ENCODE measurements around the gene TMEM186.
"Not testable (repeated sequence)": the region's sequence is repeated elsewhere in the genome, so short reads cannot be mapped to it uniquely, and the experiment has no call there.

Gene TMEM186, protein sequence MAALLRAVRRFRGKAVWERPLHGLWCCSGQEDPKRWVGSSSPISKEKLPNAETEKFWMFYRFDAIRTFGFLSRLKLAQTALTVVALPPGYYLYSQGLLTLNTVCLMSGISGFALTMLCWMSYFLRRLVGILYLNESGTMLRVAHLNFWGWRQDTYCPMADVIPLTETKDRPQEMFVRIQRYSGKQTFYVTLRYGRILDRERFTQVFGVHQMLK

DNA sequence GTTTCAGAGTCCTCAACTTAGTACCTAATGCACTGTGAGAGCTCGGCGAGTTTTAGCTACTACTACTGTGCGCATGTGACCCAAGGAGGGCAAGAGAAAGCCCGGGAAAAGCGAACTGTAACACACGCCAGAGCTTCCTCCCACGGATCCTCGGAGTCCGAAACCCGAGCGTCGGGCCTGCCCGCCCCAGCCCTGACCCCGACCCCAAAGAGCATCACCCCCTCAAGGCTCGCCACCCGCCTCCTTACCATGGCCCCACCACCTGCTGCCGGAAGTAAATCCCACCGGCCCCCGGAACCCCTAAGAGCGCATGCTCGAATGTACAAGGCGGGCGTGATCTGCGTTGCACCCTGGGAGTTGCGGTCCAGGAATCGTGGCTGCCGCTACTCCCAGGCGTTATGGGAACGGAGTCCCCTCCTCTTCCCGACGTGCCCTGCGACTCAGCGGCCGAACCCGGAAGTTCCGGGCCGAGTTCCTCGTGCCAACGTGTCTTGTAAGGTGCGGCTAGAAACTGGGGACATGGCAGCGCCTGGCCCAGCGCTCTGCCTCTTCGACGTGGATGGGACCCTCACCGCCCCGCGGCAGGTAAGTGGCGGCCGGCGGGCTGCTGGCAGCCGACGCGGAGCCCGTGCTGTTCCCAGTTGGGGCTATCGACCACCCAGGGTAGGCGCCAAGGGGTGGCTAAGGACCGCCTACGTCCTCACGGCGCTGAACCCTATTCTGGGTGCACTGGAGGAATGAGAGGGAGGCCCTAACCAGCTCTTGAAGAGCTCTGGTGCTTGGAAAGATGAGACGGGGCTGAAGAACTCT is at the start of gene TMEM186, which contains the start of gene PMM2:
TMEM186 (minus strand) TSS at position 276 of the 810 bp plus-strand sequence; CDS start at position 251, 25 bp downstream.
PMM2 (plus strand) TSS at position 476 of the 810 bp plus-strand sequence; CDS start at position 520, 44 bp downstream.
- DNase-seq: peak; percentile 98

DNA sequence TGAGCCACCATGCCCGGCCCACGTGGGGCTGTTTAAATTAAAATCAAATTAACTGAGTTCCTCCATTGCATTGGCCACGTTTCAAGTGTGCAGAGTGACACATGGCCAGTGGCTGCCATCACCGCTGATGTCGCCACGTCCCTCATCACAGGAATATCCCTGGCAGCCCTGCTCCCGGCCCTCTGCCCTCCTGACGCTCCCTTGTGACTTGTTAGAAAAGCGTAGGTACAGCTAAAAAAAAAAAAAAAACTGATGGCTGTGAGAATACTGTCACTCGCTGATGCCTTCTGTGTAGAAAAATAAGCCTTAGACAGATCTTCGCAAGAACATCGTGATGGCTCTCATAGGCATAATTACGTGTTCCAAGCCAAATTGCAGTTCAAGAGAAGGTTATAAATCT is 49.7 kb upstream of the TMEM186 start:
- no peak for DNase-seq

GRCh38 chr16:8846401-8846932 is 49.0 kb upstream of the TMEM186 start:
- DNase-seq: no peak

- DNase-seq: no peak
These were observed 48.4 kb upstream of the TMEM186 start for GRCh38 chr16:8845699-8846298.

DNA sequence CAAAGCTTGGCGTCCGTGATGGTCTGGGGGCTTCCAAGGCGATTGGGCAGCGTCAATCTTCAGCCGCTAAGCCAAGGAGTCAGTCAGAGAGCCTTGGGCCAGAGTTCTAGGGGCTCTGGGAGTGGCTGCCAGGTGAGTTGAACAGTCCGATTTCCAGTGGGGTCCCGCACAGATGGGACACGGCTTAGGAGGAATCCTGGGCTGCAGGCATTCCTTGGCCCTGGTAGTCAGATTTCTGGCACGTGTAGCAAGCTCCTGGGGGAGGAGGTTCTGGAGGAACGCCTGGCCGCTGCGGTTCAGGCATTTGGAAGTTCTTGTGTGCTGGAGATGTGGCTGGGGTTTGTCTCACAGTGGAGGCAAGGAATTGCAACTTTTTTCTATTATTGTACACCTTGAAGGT is 45.9 kb upstream of the TMEM186 start:
- DNase-seq: not testable (repeated sequence)

DNA sequence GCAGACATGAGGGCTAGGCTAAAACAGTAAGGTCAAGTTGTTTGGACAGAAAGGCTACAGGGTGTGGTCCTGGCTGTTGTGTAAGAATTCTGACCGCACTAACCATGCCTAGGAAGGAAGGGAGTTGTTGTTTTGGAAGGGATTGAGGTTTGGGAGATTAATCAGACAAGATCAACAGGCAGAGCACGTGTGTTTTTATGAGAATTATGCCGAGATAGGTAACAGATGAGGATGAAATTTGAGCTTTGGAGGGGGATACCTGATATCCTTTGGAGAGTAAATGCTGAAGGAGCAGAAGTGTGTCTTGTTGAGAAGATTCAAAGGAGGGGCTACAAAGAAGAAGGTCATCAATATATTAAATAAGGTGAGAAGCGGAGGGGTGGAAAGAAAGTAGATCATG is 44.6 kb upstream of the TMEM186 start:
- DNase-seq: not testable (repeated sequence)

- DNase-seq: not testable (repeated sequence)
These were observed 40.2 kb upstream of the TMEM186 start for GRCh38 chr16:8837594-8837993.

- DNase-seq: not testable (repeated sequence)
These were observed 39.4 kb upstream of the TMEM186 start for GRCh38 chr16:8836797-8837196.

- DNase-seq: no peak
These were observed 35.3 kb upstream of the TMEM186 start for GRCh38 chr16:8832717-8833105.

- DNase-seq: no peak
These were observed 34.7 kb upstream of the TMEM186 start for GRCh38 chr16:8831871-8832716.

GRCh38 chr16:8831450-8831849 is 34.0 kb upstream of the TMEM186 start:
- no peak for DNase-seq

DNA sequence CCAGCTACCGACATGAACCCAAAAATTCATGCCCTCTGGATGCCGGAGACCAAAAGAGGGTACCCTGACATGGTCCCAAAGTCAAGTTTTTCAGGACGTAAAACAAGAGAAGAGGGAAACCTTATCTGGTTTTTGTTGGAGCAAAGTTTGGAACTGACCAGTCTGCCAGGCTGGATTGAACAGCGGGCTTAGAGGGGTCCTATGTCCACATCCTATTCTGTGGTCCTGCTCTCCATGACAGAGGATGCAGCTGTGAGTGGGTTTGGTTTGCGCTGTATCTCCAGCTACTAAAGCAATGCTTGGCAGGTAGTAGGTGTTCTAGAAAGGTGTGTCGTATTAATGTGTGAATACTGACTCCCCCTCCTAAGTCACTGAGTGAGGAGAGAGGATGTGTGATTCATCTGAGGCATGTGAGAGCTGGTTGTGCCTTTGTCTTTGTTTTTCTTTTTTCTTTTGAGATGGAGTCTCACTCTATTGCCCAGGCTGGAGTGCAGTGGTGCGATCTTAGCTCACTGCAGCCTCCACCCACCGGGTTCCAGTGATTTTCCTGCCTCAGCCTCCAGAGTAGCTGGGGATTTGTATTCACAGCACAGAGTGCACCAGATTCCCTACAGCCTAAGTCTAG is 31.2 kb upstream of the TMEM186 start:
- no peak for DNase-seq

- DNase-seq: no peak
These were observed 28.9 kb upstream of the TMEM186 start for GRCh38 chr16:8826278-8826879.

- DNase-seq: no peak
These were observed 25.0 kb upstream of the TMEM186 start for GRCh38 chr16:8822403-8822802.

DNA sequence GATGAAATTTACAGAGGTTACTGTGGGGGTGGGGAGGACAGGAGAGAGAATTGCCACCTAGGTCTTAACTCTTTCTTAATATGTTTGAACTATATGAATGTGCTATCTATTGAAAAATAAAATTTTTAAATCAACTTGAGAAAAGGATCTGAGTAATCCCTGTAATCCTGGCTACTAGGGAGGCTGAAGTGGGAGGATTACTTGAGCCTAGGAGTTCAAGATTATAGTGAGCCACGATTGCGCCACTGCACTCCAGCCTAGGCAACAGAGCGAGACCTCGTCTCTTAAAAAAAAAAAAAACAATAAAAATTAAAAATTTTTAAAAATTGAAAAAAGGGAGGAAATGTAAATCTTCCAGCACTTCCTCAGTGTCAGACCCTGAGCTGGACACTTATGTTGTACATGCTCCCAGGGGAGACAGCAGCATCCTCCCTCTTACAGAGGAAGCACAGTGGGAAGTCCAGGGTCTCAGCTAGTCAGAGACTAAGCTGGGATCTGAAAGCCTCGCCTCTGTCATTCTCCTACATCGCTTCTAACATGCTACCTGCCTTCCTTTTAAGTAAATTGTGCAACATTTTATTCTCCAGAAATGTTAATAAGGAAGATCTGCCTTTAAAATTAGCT is 22.1 kb upstream of the TMEM186 start:
- DNase-seq: no peak

DNA sequence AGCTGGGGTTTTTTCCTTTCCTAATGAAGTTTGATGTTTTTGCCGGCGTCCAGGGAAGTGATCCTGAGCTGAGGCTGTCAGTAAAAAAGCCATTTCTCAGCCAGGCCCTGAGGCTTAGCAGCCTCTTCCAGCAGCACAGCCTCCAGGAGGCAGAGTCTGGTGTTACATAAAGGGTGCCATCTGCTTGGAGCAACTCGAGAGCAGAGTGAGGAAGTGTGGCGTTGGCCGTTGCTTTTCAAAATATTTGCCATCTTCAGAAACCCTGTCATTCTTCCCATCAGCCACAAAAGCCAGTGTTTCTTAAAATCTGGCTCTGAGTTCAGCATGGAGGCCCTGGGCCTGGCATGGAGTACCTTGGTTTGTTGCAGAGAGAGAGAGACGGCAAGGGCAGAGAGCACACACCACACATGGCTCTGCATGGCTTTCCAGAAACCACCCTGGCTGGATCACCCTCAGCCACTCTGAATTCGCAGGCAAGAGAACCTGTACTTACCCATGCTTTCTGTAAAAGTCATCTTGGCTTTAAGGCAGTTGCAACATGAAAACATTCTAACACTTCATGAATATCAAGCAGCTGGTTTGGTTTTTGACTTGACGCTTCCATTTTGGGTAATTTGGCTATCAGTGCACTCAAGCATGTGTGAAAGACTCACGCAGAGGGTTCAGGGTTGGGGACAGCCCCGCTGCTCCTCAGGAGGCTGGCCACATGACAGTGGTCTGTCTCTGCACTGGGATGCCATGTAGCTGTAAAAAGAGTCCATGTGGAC is 21.2 kb upstream of the TMEM186 start:
- DNase-seq: no peak

- DNase-seq: peak; percentile 27
These were observed 19.7 kb upstream of the TMEM186 start for GRCh38 chr16:8816967-8817655.

DNA sequence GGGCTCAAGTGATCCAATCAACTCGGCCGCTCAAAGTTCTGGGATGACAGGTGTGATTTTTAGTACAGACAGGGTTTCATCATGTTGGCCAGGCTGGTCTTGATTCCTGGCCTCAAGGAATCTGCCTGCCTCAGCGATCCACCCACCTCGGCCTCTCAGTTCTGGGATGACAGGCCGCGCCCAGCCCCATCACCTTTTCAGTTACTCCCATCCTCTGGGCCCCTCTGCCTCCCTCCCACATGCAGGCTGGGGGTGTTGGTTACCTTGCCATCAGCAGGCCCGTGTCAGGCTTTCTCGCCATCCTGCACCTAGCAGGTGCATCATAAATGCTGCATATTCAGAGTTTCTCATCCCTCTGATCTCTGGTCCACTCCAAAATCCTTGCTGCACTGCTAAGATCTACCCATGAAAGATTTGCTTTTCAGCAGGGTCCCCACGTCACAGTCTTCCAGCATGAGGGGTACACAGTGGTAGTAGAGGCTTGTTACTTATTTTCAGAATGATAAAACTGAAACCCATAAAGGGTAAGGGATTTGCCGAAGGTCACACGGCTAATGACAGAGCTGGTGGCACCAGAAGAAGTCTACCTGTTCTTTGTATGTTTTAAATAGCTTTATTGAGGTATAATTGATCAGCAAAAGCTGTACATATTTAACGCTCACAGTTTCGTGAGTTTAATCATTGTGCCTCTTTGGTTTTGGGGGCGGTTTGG is 16.8 kb upstream of the TMEM186 start:
- no peak for DNase-seq

Measured in activated CD4-positive, alpha-beta T cell treated with anti-CD3 and anti-CD28 coated beads, Interleukin-10, Interleukin-2, amounts not matched to agents 100 ng/mL and 50 ng/mL, durations not matched to agents 16 hours and 8 hours (primary cell).